ENCODE results near the gene GALNT10.

GALNT10 gene

GRCh38 chr5:154375329-154376008 lies 184.9 kb downstream of the GALNT10 start:
- DNase-seq (ENCODE audit: low spot score), result no peak
- Mint-ChIP-seq H3K27me3 (ENCODE audit: low read depth) (no peaks in the 10 kb centered on the region), H3K36me3 (ENCODE audit: low read depth) (peaks cover 14% of the 10 kb centered on the region), H3K4me3 (no peak overlapping the region), H3K27ac (no peak overlapping the region), H3K4me1 (ENCODE audit: low read depth) (no peaks in the 10 kb centered on the region), H3K9me3 (no peaks in the 10 kb centered on the region)

GRCh38 chr5:154376481-154376880 lies 185.9 kb downstream of the GALNT10 start:
- Mint-ChIP-seq H3K9me3 (no peaks in the 10 kb centered on the region), H3K4me3 (no peak overlapping the region), H3K27me3 (ENCODE audit: low read depth) (no peaks in the 10 kb centered on the region), H3K36me3 (ENCODE audit: low read depth) (peaks cover 21% of the 10 kb centered on the region), H3K4me1 (ENCODE audit: low read depth) (no peaks in the 10 kb centered on the region), H3K27ac (no peak overlapping the region)
- DNase-seq (ENCODE audit: low spot score), result no peak

- Mint-ChIP-seq H3K4me3 (no peak overlapping the region), H3K27ac (no peak overlapping the region), H3K27me3 (ENCODE audit: low read depth) (no peaks in the 10 kb centered on the region), H3K9me3 (peaks cover 7% of the 10 kb centered on the region), H3K36me3 (ENCODE audit: low read depth) (peaks cover 35% of the 10 kb centered on the region), H3K4me1 (ENCODE audit: low read depth) (no peaks in the 10 kb centered on the region)
- no peak for DNase-seq (ENCODE audit: low spot score)
Measured at GRCh38 chr5:154377754-154378533, 187.4 kb downstream of the GALNT10 start.

GRCh38 chr5:154380263-154380662 lies 189.7 kb downstream of the GALNT10 start:
- Mint-ChIP-seq H3K4me3 (no peak overlapping the region), H3K27ac (no peak overlapping the region), H3K36me3 (ENCODE audit: low read depth) (peaks cover 48% of the 10 kb centered on the region), H3K27me3 (ENCODE audit: low read depth) (no peaks in the 10 kb centered on the region), H3K9me3 (peaks cover 10% of the 10 kb centered on the region), H3K4me1 (ENCODE audit: low read depth) (peaks cover 1% of the 10 kb centered on the region)
- DNase-seq (ENCODE audit: low spot score), result no peak

- Mint-ChIP-seq H3K9me3 (peaks cover 10% of the 10 kb centered on the region), H3K36me3 (ENCODE audit: low read depth) (peaks cover 45% of the 10 kb centered on the region), H3K4me1 (ENCODE audit: low read depth) (peaks cover 1% of the 10 kb centered on the region), H3K27me3 (ENCODE audit: low read depth) (no peaks in the 10 kb centered on the region), H3K27ac (no peak overlapping the region), H3K4me3 (no peak overlapping the region)
- no peak for DNase-seq (ENCODE audit: low spot score)
Measured at GRCh38 chr5:154384480-154385235, 194.1 kb downstream of the GALNT10 start.

- Mint-ChIP-seq H3K36me3 (ENCODE audit: low read depth) (peaks cover 45% of the 10 kb centered on the region), H3K9me3 (peaks cover 10% of the 10 kb centered on the region), H3K27me3 (ENCODE audit: low read depth) (no peaks in the 10 kb centered on the region), H3K27ac (no peak overlapping the region), H3K4me1 (ENCODE audit: low read depth) (peaks cover 1% of the 10 kb centered on the region), H3K4me3 (no peak overlapping the region)
- no peak for DNase-seq (ENCODE audit: low spot score)
Measured at GRCh38 chr5:154385236-154385512, 194.6 kb downstream of the GALNT10 start.

GRCh38 chr5:154386952-154387629 lies 196.6 kb downstream of the GALNT10 start:
- DNase-seq (ENCODE audit: low spot score), result no peak
- Mint-ChIP-seq H3K27me3 (ENCODE audit: low read depth) (no peaks in the 10 kb centered on the region), H3K4me3 (no peak overlapping the region), H3K4me1 (ENCODE audit: low read depth) (peaks cover 1% of the 10 kb centered on the region), H3K9me3 (peaks cover 6% of the 10 kb centered on the region), H3K27ac (no peak overlapping the region), H3K36me3 (ENCODE audit: low read depth) (peaks cover 37% of the 10 kb centered on the region)

GRCh38 chr5:154388842-154389241 lies 198.3 kb downstream of the GALNT10 start:
- no peaks in the 10 kb centered on the region for H3K27me3 Mint-ChIP-seq (ENCODE audit: low read depth)
- peaks cover 21% of the 10 kb centered on the region for H3K36me3 Mint-ChIP-seq (ENCODE audit: low read depth)
- no peak overlapping the region for H3K27ac Mint-ChIP-seq
- no peak for DNase-seq (ENCODE audit: low spot score)
- no peak overlapping the region for H3K4me3 Mint-ChIP-seq
- no peaks in the 10 kb centered on the region for H3K9me3 Mint-ChIP-seq
- peaks cover 1% of the 10 kb centered on the region for H3K4me1 Mint-ChIP-seq (ENCODE audit: low read depth)

- Mint-ChIP-seq H3K4me3 (no peak overlapping the region), H3K36me3 (ENCODE audit: low read depth) (peaks cover 19% of the 10 kb centered on the region), H3K9me3 (no peaks in the 10 kb centered on the region), H3K4me1 (ENCODE audit: low read depth) (no peaks in the 10 kb centered on the region), H3K27ac (no peak overlapping the region), H3K27me3 (ENCODE audit: low read depth) (no peaks in the 10 kb centered on the region)
- no peak for DNase-seq (ENCODE audit: low spot score)
Measured at GRCh38 chr5:154390096-154390495, 199.6 kb downstream of the GALNT10 start.

- Mint-ChIP-seq H3K9me3 (no peaks in the 10 kb centered on the region), H3K27me3 (ENCODE audit: low read depth) (no peaks in the 10 kb centered on the region), H3K27ac (no peak overlapping the region), H3K4me3 (no peak overlapping the region), H3K4me1 (ENCODE audit: low read depth) (no peaks in the 10 kb centered on the region), H3K36me3 (ENCODE audit: low read depth) (peaks cover 13% of the 10 kb centered on the region)
- no peak for DNase-seq (ENCODE audit: low spot score)
Measured at GRCh38 chr5:154390746-154391359, 200.3 kb downstream of the GALNT10 start.

GRCh38 chr5:154391788-154392187 lies 201.3 kb downstream of the GALNT10 start:
- Mint-ChIP-seq H3K9me3 (no peaks in the 10 kb centered on the region), H3K27ac (no peak overlapping the region), H3K4me3 (no peak overlapping the region), H3K27me3 (ENCODE audit: low read depth) (no peaks in the 10 kb centered on the region), H3K36me3 (ENCODE audit: low read depth) (peaks cover 11% of the 10 kb centered on the region), H3K4me1 (ENCODE audit: low read depth) (no peaks in the 10 kb centered on the region)
- no peak for DNase-seq (ENCODE audit: low spot score)

GRCh38 chr5:154393850-154394249 lies 203.3 kb downstream of the GALNT10 start:
- Mint-ChIP-seq H3K4me3 (no peak overlapping the region), H3K27me3 (ENCODE audit: low read depth) (no peaks in the 10 kb centered on the region), H3K27ac (no peak overlapping the region), H3K9me3 (no peaks in the 10 kb centered on the region), H3K4me1 (ENCODE audit: low read depth) (no peaks in the 10 kb centered on the region), H3K36me3 (ENCODE audit: low read depth) (peaks cover 8% of the 10 kb centered on the region)
- DNase-seq (ENCODE audit: low spot score), result no peak

- no peak overlapping the region for H3K4me3 Mint-ChIP-seq
- DNase-seq (ENCODE audit: low spot score), result no peak
- H3K9me3 Mint-ChIP-seq, result no peaks in the 10 kb centered on the region
- H3K27ac Mint-ChIP-seq, result no peak overlapping the region
- no peaks in the 10 kb centered on the region for H3K27me3 Mint-ChIP-seq (ENCODE audit: low read depth)
- no peaks in the 10 kb centered on the region for H3K4me1 Mint-ChIP-seq (ENCODE audit: low read depth)
- H3K36me3 Mint-ChIP-seq (ENCODE audit: low read depth), result peaks cover 8% of the 10 kb centered on the region
Measured at GRCh38 chr5:154394307-154394706, 203.8 kb downstream of the GALNT10 start.
